GM13976 (cell line): Measurements from ENCODE around the gene DRC3.
"Not testable (repeated sequence)": the region's sequence is repeated elsewhere in the genome, so short reads cannot be mapped to it uniquely, and the experiment has no call there.

Source experiments
- DNase-seq: peaks from one replicate; pipeline ENCODE4 v3.0.0; 2012; ENCODE audit warnings: low spot score
- in situ Hi-C: fragments of 300-500 bp; cut with MboI; formaldehyde crosslinking; loops from one replicate; pipeline ENCODE4 v1.12.0; 2022; ENCODE audit warnings: low sequenced_read_pairs, mixed read lengths, inconsistent platforms; ENCODE audit not compliant: unreplicated experiment
- TF ChIP-seq, protein P1 (sequence below): IDR thresholded peaks from 2 replicates; pipeline ENCODE4 v1.5.1; 2012; ENCODE audit warnings: borderline replicate concordance, mild to moderate bottlenecking; ENCODE audit not compliant: insufficient read depth; ENCODE audit errors: extremely low read depth, missing control alignments, control extremely low read depth

Gene DRC3

DNA sequence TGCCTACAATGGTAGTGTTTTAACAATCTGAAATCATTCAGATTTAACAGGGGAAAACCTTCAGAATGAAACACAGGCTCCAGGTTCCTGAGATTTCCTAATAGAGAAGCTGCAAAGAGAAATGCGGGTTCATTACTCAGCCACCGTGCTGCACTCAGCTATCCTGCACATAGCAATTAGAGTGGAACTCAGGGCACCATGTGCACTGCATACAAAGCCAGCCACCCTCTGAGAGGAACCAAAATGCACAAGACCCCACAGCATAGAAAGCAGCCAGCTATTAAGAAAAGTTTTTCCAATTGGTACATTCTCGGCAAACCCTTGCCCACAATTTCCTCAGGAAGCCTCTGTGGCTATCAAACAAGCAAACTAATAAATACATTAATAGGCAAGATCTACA is 37.9 kb upstream of the DRC3 start:
- TF ChIP-seq, protein P1, sequence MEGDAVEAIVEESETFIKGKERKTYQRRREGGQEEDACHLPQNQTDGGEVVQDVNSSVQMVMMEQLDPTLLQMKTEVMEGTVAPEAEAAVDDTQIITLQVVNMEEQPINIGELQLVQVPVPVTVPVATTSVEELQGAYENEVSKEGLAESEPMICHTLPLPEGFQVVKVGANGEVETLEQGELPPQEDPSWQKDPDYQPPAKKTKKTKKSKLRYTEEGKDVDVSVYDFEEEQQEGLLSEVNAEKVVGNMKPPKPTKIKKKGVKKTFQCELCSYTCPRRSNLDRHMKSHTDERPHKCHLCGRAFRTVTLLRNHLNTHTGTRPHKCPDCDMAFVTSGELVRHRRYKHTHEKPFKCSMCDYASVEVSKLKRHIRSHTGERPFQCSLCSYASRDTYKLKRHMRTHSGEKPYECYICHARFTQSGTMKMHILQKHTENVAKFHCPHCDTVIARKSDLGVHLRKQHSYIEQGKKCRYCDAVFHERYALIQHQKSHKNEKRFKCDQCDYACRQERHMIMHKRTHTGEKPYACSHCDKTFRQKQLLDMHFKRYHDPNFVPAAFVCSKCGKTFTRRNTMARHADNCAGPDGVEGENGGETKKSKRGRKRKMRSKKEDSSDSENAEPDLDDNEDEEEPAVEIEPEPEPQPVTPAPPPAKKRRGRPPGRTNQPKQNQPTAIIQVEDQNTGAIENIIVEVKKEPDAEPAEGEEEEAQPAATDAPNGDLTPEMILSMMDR = no peak
- in situ Hi-C loops = no loop called here
- DNase-seq = no peak

DNA sequence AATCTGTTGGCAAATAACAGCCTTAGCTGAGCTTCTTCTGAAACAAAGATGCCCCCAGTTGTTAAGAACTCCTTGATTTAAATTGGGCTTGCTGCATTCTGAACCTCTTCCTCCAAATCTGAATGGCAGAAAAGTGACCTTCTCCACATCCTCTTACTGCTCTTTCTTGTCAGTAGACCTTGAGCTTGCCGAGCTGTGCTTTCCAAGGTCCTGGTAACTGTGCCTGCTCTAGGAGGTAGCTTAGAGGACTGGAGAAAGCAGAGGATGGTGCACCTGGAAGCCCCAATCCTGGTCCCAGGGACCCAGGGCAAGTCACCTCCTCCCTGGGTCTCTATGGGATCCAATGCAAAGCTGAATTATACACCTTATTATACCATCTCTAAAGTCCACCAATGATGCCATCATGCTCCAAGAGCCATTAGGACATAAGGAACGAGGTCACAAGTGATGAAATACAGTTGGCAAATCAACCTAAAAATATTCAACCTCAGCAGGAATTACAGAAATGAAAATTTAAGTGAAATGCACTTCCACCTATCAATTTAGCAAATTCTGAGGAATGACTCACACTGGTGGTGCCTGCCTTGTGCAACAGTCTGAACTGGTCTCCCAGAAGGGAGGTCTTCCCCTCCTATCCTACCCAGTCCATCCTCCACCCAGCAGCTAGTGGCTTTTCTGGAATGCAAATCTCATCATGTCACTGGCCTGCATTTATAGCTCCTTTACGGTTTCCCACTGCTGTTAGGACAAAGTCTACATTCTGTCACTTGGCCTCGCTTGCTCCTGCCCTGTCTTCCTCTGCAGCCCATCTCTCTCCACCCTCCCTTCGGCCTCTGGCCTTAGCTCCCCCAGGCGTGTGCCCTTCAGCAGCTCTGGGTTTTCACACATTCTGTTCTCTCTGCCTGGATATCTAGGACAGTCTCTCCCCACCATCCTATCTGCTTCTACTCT is 37.1 kb upstream of the DRC3 start:
- TF ChIP-seq, protein P1 = no peak
- DNase-seq = no peak
- in situ Hi-C loops = no loop called here

DNA sequence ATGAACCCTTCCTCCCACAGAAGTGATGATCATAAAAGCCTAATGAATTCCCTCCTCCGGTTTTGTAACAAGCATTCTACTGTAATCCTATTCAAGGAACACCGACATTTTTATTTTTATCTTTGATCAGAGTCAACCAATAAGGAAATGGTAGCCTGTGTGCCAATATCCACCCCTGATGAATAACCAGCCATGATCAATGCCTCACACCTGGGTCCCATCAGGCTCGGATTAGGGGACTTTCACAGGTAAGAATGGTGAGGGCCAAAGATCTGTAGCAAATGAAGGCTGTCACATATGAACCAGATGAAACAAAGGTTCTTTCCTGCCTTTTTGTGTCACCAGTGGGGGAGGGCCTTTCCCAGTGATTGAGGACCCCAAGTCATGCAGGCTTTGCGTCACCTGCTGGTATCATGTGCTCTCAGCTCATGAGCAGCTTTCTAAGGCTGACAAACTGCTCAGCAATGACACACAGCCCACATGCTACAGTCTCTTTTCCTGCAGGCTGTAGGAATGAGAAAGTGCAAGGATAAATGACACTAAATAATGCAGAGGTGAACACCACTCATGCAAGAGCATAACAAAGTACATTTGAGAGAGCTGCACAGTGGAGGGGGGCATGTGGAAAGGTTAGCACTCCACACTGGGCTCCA is 35.3 kb upstream of the DRC3 start:
- TF ChIP-seq, protein P1 = no peak
- no peak for DNase-seq
- in situ Hi-C loops = no loop called here

DNA sequence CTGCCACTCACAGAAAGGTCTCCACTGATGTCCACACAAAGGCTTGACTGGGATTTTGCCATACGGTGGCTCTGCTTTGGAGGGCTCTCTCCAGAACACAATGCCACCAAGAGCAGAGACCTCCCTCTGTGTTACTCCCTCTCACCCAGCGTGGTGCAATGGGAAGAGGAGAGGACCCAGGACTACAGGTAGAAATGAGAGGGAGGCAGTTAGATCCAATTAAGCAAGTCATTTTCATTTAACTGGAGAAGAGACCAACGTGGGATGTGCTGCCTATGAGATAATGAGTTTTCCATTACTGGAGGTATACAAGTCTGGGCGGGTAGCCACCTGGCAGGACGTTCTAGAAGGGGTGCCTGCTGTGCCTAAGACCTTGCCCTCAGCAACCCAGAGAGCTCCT is 34.7 kb upstream of the DRC3 start:
- in situ Hi-C loops = no loop called here
- no peak for DNase-seq
- TF ChIP-seq, protein P1 = no peak

DNA sequence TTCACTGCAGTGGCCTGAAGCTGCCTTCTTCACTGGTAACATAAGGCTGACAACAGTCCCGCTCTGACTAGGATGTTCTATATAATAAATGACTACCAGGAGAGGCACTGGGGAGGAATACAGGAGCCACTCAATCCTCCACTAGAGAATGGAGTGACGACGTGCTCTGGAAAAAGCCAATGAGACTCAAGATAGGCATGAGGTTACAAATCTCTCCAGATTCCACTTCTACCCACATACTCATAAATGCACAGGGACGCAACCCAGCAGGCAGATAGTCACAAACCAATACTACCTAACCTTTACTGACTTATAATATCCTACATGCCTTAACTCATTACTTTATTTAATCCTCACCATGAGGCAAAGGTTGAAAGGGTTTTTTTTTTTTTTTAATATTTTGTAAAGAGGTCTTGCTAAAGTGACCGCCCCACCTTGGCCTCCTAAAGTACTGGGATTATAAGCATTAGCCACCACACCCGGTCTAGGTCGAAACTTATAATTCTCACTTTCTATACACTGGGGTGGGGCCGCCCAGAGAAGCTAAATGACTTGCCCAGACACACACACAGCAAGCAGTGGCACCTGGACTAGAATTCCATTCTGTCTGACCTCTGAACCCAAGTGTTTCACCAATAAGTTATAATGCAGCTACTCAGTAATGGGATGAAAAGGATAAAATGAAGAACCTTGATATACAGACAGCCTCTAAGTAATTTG is 34.1 kb upstream of the DRC3 start:
- no peak for DNase-seq
- TF ChIP-seq, protein P1 = no peak
- in situ Hi-C loops = no loop called here

DNA sequence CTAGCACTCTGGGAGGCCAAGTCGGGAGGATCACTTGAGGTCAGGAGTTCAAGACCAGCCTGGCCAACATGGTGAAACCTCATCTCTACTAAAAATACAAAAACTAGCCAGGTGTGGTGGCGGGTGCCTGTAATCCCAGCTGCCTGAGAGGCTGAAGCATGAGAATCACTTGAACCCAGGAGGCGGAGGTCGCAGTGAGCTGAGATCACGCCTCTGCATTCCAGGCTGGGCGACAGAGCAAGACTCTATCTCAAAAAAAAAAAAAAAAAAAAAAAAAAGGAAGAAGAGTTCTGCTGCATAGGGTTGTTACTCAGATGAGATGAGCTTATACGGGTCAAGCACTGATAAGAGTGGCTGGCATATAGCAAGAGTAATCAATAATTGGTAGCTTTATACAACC is 32.7 kb upstream of the DRC3 start:
- in situ Hi-C loops, DNase-seq: not testable (repeated sequence)
